Ishikawa (cell line): ENCODE measurements around the gene OPCML.

Experiments
- CEBPB ChIP-seq: IDR thresholded peaks from 2 replicates; pipeline ENCODE4 v1.6.1; 2012
- EGR1 ChIP-seq: IDR thresholded peaks from 2 replicates; pipeline ENCODE4 v1.6.1; 2012
- EP300 ChIP-seq: IDR thresholded peaks from 2 replicates; pipeline ENCODE4 v1.6.1; 2012; ENCODE audit warnings: borderline replicate concordance
- NFIC ChIP-seq: IDR thresholded peaks from 2 replicates; pipeline ENCODE4 v1.6.1; 2012
- RAD21 ChIP-seq: IDR thresholded peaks from 2 replicates; pipeline ENCODE4 v1.6.1; 2012; ENCODE audit warnings: low read depth
- REST ChIP-seq: IDR thresholded peaks from 2 replicates; pipeline ENCODE4 v1.6.1; 2012; ENCODE audit warnings: low read depth, mild to moderate bottlenecking
- TAF1 ChIP-seq: IDR thresholded peaks from 2 replicates; pipeline ENCODE4 v1.6.1; 2012; ENCODE audit warnings: low read depth, mild to moderate bottlenecking
- TCF12 ChIP-seq: IDR thresholded peaks from 2 replicates; pipeline ENCODE4 v1.6.1; 2012; ENCODE audit warnings: low read depth
- TEAD4 ChIP-seq: IDR thresholded peaks from 2 replicates; pipeline ENCODE4 v1.6.1; 2012
- TF ChIP-seq, protein P1 (sequence below): IDR thresholded peaks from 2 replicates; pipeline ENCODE4 v1.6.1; 2012

DNA sequence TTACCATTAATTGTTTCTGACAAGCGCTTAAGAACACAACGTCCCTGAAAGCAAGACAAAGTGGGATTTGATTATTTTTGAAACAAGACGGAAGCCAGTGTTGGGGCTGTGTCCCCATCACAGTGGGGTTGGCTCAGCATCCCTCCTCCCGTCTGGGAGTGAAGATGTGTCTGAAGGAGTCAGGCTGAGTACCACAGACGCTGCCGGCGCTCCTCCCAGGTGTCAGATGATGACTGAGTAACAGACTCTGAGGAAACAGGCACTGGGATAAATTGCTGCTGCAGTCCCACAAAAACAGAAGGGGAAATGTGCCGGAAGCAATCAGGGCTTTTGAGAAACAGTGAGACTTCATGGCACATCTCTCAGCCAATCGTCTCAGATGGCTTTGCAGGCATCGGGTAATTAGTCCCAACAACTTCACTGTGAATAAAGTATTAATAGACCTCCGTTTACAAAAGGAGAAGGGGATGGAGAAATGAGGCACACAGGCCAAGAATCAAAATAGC lies 266.7 kb downstream of the OPCML start:
- TF ChIP-seq EP300 = no peak
- no peak for TF ChIP-seq REST
- TF ChIP-seq RAD21 = no peak
- TF ChIP-seq, protein P1, sequence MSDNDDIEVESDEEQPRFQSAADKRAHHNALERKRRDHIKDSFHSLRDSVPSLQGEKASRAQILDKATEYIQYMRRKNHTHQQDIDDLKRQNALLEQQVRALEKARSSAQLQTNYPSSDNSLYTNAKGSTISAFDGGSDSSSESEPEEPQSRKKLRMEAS = no peak
- no peak for TF ChIP-seq TAF1
- TF ChIP-seq CEBPB = no peak
- no peak for TF ChIP-seq NFIC
- no peak for TF ChIP-seq TEAD4
- TF ChIP-seq EGR1 = no peak
- TF ChIP-seq TCF12 = no peak
